Left lung (tissue), 10 donors: ENCODE data around the gene ZBTB4. TPM values are rescaled to one million over a fixed set of nuclear protein-coding genes. Genes with fewer than 3 reads are reported as not detected.

Experiments used
- ATAC-seq: fragments of 200-7000 bp; cut with Tn5 transposase; one replicate; pipeline ENCODE4 v1.9.1; 2020; ENCODE audit warnings: moderate library complexity
- DNase-seq, 4 donors: peaks; one replicate each; pipeline ENCODE4 v3.0.0-alpha.2; 2013 to 2020
- H3K27ac ChIP-seq, 2 donors: fragments of 200-600 bp; sonication (generic) in 1 of 2; one replicate each; pipeline versions ENCODE4 v1.5.0 to v1.8.0; 2020 to 2021
- H3K27me3 ChIP-seq, 2 donors: fragments of 200-600 bp; sonication (generic) in 1 of 2; one replicate each; pipeline versions ENCODE4 v1.5.0 to v1.8.0; 2020 to 2021
- H3K36me3 ChIP-seq, 2 donors: fragments of 200-600 bp; sonication (generic) in 1 of 2; one replicate each; pipeline versions ENCODE4 v1.5.0 to v1.8.0; 2020 to 2021
- H3K4me1 ChIP-seq, 2 donors: fragments of 200-600 bp; one replicate each; pipeline ENCODE4 v1.8.0; 2021
- H3K4me3 ChIP-seq, 2 donors: fragments of 200-600 bp; sonication (generic) in 1 of 2; one replicate each; pipeline versions ENCODE4 v1.5.0 to v1.8.0; 2020 to 2021; ENCODE audit warnings: mild to moderate bottlenecking in 1 of 2
- H3K9me3 ChIP-seq, 2 donors: fragments of 200-600 bp; sonication (generic) in 1 of 2; one replicate each; pipeline versions ENCODE4 v1.5.0 to v1.8.0; 2020 to 2021
- CTCF ChIP-seq, 2 donors: fragments of 200-600 bp; sonication (generic) in 1 of 2; IDR thresholded peaks; one replicate each; pipeline versions ENCODE4 v1.5.0 to v1.8.0; 2021; ENCODE audit warnings: antibody characterized with exemption in 2 of 2
- intact Hi-C, 2 donors: fragments of 100-400 bp; cut with DNase I; formaldehyde crosslinking; loops; one replicate each; pipeline versions ENCODE4 v1.11.2 to v1.14.2; 2022
- polyA plus RNA-seq, 6 donors: library from polyadenylated mRNA; unstranded; fragments of 120-200 nt; gene quantifications; one replicate each; pipeline ENCODE4 v1.2.1, GENCODE V29; 2013; ENCODE audit not compliant: insufficient read length in 6 of 6
- total RNA-seq, 2 donors: library from RNA; stranded (reverse); fragmentation: NEBNext Ultra II Directional; extraction: Animal tissue kit (Norgen Biotek cat#: 25700); gene quantifications; one replicate each; pipeline ENCODE4 v1.2.1, GENCODE V29; 2021
- donor health status: DM: no; HTN: yes; CAD: no.
- donor health status: DM: no; HTN: no; CAD: no.

Gene ZBTB4
- total and polyA plus RNA-seq, 8 donors, result 39.7 to 63.2 (median 44.7) TPM

GRCh38 chr17:7466639-7467341 lies 12.6 kb downstream of the ZBTB4 start:
- DNase-seq (peak in 1 of 4 donors; percentile 73), ATAC-seq (peak; percentile 36)
- Histone ChIP-seq H3K4me1 (peaks cover 8 to 36% of the 10 kb centered on the region in 2 donors), H3K9me3 (no peaks in the 10 kb centered on the region), H3K36me3 (peaks cover 4 to 38% of the 10 kb centered on the region in 2 donors), H3K4me3 (no peak overlapping the region), H3K27me3 (no peaks in the 10 kb centered on the region), H3K27ac (peak overlapping the region; percentile 65 to 78)
- intact Hi-C loops, result no loop called here
- no peak for TF ChIP-seq CTCF (IDR thresholded peaks at IDR 0.05)

GRCh38 chr17:7466318-7466638 lies 13.2 kb downstream of the ZBTB4 start:
- no peak for TF ChIP-seq CTCF (IDR thresholded peaks at IDR 0.05)
- ATAC-seq, result no peak
- H3K36me3 ChIP-seq, result peaks cover 4 to 40% of the 10 kb centered on the region in 2 donors
- intact Hi-C loops, result no loop called here
- no peak overlapping the region for H3K4me3 ChIP-seq
- H3K27me3 ChIP-seq, result no peaks in the 10 kb centered on the region
- no peaks in the 10 kb centered on the region for H3K9me3 ChIP-seq
- DNase-seq, result no peak
- H3K27ac ChIP-seq, result peak overlapping the region; percentile 26 to 78
- H3K4me1 ChIP-seq, result peaks cover 8 to 33% of the 10 kb centered on the region in 2 donors

- intact Hi-C loops, result no loop called here
- Histone ChIP-seq H3K4me3 (no peak overlapping the region), H3K36me3 (peaks cover 4 to 40% of the 10 kb centered on the region in 2 donors), H3K27me3 (no peaks in the 10 kb centered on the region), H3K4me1 (peaks cover 8 to 33% of the 10 kb centered on the region in 2 donors), H3K27ac (peak overlapping the region in 1 of 2 donors; percentile 78), H3K9me3 (no peaks in the 10 kb centered on the region)
- DNase-seq (peak in 3 of 4 donors; percentile 53 to 84 (median 65)), ATAC-seq (peak; percentile 73)
- TF ChIP-seq CTCF (IDR thresholded peaks at IDR 0.05), result no peak
Observed at GRCh38 chr17:7465597-7466275, 13.7 kb downstream of the ZBTB4 start.

- TF ChIP-seq CTCF (IDR thresholded peaks at IDR 0.05), result no peak
- H3K27ac ChIP-seq, result no peak overlapping the region
- intact Hi-C loops, result no loop called here
- peaks cover 8 to 26% of the 10 kb centered on the region in 2 donors for H3K4me1 ChIP-seq
- no peaks in the 10 kb centered on the region for H3K27me3 ChIP-seq
- ATAC-seq (no peak), DNase-seq (no peak)
- no peak overlapping the region for H3K4me3 ChIP-seq
- no peaks in the 10 kb centered on the region for H3K9me3 ChIP-seq
- peaks cover 4 to 40% of the 10 kb centered on the region in 2 donors for H3K36me3 ChIP-seq
Observed at GRCh38 chr17:7464081-7464480, 15.3 kb downstream of the ZBTB4 start.

GRCh38 chr17:7463372-7463846 lies 16.0 kb downstream of the ZBTB4 start:
- intact Hi-C loops, result no loop called here
- Histone ChIP-seq H3K36me3 (peaks cover 4 to 40% of the 10 kb centered on the region in 2 donors), H3K4me1 (peaks cover 8 to 26% of the 10 kb centered on the region in 2 donors), H3K27ac (no peak overlapping the region), H3K4me3 (no peak overlapping the region), H3K27me3 (no peaks in the 10 kb centered on the region), H3K9me3 (no peaks in the 10 kb centered on the region)
- TF ChIP-seq CTCF (IDR thresholded peaks at IDR 0.05), result no peak
- no peak for ATAC-seq
- peak in 1 of 4 donors; percentile 60 for DNase-seq
